Bronchial epithelial cell (primary cell): ENCODE results near the gene MIS18A. TPM values are rescaled to one million over a fixed set of nuclear protein-coding genes. Genes with fewer than 3 reads are reported as not detected.
A peak's percentile ranks its signal among the peaks of the same experiment; 100 is the strongest.

Source experiments
- DNase-seq: peaks from one replicate; pipeline ENCODE4 v3.0.0-alpha.2; 2010; ENCODE audit warnings: low read depth
- FAIRE-seq: peaks from 2 replicates; lab custom pipeline; 2011; peaks lifted over from hg19 to GRCh38; lab: Jason Lieb, UNC
- H3K27me3 ChIP-seq: 2 replicates; pipeline ENCODE4 v1.5.1; 2011; ENCODE audit warnings: low read length; ENCODE audit not compliant: control insufficient read depth, insufficient read depth
- H3K36me3 ChIP-seq: 2 replicates; pipeline ENCODE4 v1.5.1; 2011; ENCODE audit warnings: low read length; ENCODE audit not compliant: control insufficient read depth, insufficient read depth
- H3K4me3 ChIP-seq: 2 replicates; pipeline ENCODE4 v1.5.1; 2011; ENCODE audit warnings: mild to moderate bottlenecking, low read depth, low read length, control low read depth
- total RNA-seq: library from RNA; depleted of rRNA; stranded (reverse); fragments of >200 nt; gene quantifications from 2 replicates; pipeline ENCODE4 v1.2.1, GENCODE V29; 2014
- TF ChIP-seq, protein P1 (sequence below): IDR thresholded peaks from 2 replicates; pipeline ENCODE4 v1.5.1; 2011; ENCODE audit warnings: mild to moderate bottlenecking, moderate library complexity, low read length, control low read depth, inconsistent platforms; ENCODE audit not compliant: insufficient read depth, severe bottlenecking

Gene MIS18A
- total RNA-seq, 1 donor from 2014 or later = 4.2 TPM

DNA sequence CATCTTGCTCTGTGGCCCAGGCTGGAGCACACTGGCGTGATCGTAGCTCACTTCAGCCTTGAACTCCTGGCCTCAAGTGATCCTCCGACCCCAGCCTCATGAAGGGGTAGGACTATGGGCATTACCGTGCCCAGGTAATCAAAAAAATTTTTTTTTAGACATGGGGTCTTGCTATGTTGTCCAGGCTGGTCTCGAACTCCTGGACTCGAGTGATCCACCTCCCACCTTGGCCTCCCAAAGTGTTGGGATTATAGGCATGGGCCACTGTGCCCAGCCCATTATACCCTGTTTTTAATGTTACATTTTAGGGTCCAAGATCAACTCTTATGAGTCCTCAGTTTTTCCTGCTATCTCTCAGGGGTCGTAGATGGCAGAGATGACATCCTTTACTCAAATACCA, 26.1 kb upstream of the MIS18A start:
- H3K4me3 ChIP-seq = no peak overlapping the region
- FAIRE-seq = no peak
- H3K27me3 ChIP-seq = no peaks in the 10 kb centered on the region
- no peaks in the 10 kb centered on the region for H3K36me3 ChIP-seq
- no peak for DNase-seq
- TF ChIP-seq, protein P1, sequence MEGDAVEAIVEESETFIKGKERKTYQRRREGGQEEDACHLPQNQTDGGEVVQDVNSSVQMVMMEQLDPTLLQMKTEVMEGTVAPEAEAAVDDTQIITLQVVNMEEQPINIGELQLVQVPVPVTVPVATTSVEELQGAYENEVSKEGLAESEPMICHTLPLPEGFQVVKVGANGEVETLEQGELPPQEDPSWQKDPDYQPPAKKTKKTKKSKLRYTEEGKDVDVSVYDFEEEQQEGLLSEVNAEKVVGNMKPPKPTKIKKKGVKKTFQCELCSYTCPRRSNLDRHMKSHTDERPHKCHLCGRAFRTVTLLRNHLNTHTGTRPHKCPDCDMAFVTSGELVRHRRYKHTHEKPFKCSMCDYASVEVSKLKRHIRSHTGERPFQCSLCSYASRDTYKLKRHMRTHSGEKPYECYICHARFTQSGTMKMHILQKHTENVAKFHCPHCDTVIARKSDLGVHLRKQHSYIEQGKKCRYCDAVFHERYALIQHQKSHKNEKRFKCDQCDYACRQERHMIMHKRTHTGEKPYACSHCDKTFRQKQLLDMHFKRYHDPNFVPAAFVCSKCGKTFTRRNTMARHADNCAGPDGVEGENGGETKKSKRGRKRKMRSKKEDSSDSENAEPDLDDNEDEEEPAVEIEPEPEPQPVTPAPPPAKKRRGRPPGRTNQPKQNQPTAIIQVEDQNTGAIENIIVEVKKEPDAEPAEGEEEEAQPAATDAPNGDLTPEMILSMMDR = no peak

DNA sequence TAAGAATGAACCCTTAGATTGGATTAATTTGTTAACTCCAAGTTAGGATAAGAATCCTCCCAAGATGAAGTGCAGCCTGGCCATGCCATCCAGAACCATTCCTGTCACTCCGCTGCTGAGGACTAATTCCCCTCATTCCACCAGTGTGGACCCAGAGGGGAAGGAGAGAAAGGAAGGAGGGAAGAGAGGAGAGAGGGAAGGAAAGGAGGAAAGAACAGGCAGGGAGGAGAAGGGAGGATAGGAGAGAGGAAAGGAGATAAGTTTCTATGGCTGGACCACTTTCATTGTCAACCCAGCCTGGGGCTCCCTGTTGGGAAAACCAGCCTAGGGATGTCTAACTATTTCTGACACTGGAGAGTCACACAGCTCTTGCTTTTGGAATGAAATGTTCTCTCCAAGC, 24.5 kb upstream of the MIS18A start:
- TF ChIP-seq, protein P1 = no peak
- Histone ChIP-seq H3K4me3 (no peak overlapping the region), H3K27me3 (no peaks in the 10 kb centered on the region), H3K36me3 (no peaks in the 10 kb centered on the region)
- DNase-seq (no peak), FAIRE-seq (no peak)

DNA sequence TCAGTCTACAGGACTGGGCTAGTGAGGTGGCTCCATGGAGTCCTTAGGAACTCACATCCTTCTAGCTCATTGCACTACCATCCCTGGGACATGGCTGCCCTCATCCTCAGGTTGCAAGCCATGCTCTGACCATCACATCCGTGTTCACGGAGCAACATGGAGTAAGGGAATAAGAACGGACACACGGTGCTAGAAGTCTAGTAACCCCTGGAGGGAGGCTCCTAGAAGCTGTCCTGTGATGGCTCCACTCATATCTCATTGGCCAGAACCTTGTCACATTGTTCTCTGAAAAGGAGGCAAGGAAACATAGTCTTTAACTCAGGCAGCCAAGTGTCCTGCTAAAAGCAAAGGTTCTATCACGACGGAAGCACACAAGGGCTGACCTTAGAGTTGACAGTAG, 23.7 kb upstream of the MIS18A start:
- Histone ChIP-seq H3K27me3 (no peaks in the 10 kb centered on the region), H3K36me3 (no peaks in the 10 kb centered on the region), H3K4me3 (no peak overlapping the region)
- FAIRE-seq (no peak), DNase-seq (no peak)
- TF ChIP-seq, protein P1 = no peak

DNA sequence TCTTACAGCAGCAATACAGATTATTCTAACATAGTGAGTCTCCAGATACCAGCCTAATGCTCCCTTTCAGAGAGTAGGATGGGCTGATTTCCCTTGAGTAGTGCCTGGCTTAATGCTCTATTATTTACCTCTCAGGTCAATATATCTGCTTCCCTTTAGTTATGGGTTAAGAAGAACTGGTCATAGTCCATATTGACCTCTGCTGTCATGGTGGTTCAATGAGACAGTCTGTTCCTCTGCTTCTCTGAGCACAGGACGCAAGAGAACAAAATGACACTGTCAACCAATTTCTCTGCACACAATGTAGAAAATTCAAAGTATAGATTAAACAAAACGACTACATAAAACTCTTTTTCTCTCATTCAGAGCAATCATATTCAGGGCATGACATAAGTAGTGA, 22.7 kb upstream of the MIS18A start:
- Histone ChIP-seq H3K36me3 (no peaks in the 10 kb centered on the region), H3K27me3 (no peaks in the 10 kb centered on the region), H3K4me3 (no peak overlapping the region)
- TF ChIP-seq, protein P1 = no peak
- DNase-seq (no peak), FAIRE-seq (no peak)

DNA sequence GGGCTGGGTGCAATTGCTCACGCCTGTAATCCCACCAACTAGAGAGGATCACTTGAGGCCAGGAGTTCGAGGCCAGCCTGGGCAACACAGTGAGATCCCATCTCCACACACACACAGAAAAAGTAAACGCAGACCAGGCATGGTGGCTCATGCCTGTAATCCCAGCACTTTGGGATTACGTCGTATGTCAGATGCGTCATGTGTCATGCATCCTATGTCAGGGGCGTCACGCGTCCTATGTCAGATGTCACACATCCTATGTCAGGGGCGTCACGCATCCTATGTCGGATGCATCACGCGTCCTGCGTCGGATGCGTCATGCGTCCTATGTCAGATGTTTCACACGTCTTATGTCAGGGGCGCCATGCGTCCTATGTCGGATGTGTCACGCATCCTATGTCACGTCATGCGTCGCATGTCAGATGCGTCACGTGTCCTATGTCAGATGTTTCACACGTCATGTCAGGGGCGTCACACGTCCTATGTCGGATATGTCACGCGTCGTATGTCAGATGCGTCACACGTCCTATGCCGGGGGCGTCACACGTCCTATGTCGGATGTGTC, 21.4 kb upstream of the MIS18A start:
- Histone ChIP-seq H3K36me3 (no peaks in the 10 kb centered on the region), H3K27me3 (no peaks in the 10 kb centered on the region), H3K4me3 (no peak overlapping the region)
- DNase-seq (no peak), FAIRE-seq (peak; percentile 97)
- TF ChIP-seq, protein P1 = no peak

DNA sequence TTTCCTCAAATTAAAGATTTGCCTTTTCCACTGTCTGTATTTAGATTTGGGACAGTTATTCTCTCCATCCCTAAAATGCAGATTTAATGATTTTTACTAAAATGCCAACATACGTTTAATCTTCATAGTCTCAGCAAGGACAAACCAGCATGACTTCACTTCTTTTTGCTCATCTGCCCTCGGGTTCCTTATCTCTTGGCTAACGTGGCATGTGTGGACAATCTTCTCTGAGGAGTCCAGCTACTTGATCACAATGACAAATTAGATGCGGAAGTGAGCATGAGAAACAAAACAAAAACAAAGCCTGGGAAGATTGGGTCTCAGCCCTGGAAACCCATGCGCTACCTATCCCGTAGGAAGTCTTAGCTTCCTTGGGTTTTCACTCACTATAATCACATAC, 20.8 kb upstream of the MIS18A start:
- Histone ChIP-seq H3K36me3 (no peaks in the 10 kb centered on the region), H3K4me3 (no peak overlapping the region), H3K27me3 (no peaks in the 10 kb centered on the region)
- DNase-seq (no peak), FAIRE-seq (no peak)
- TF ChIP-seq, protein P1 = no peak
